Measurements from ENCODE around the gene GPBAR1. TPM values are rescaled to one million over a fixed set of nuclear protein-coding genes. Genes with fewer than 3 reads are reported as not detected.

GPBAR1 gene
- total RNA-seq, 1 donor, result 2.9 TPM

DNA sequence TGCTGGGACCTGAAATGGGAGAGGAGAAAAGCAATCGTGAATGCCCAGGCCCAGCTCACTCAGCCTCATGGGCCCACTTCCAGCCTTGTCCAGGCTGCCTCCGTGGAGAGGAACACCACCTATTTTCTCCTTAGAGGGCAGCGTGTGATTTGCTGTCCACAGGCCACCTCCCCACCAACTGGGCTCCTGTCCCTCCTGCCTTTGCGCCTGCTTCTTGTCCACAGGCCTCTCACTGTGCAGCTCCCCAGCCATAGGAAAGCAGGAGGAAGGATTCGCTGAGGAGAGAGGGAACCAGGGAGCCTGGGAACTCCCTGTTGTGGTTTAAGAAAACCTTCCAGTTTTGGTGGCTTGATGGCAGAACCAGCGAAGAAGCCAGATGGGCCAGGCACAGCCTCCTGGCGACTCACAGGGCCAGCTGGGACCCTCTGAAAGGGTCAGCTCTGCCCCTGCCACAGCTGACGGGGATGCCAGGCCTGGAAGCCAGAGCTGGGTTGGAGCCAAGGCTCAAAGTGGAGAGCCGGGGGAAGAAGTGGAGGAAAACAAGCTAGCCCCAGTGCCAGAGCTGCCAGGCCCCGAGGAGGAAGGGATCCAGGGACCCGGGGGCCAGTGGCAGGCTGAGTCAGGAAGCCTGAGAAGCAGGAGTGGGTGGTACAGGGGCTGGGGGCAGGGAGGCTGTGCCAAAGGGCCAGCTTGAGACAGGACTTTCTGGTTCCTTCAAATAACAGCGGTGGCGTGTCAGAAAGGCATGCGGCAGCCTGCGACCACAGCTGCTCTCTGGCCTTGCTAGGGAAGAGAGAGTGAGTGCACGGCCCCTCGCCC, 21.6 kb downstream of the GPBAR1 start:
- no peak overlapping the region for H3K4me3 ChIP-seq (ENCODE audit: low read length)
- no peaks in the 10 kb centered on the region for H3K27me3 ChIP-seq (ENCODE audit: insufficient read depth, low read length)
- H3K4me1 ChIP-seq (ENCODE audit: insufficient read depth, low read length), result peaks cover 49% of the 10 kb centered on the region
- H3K9me3 ChIP-seq (ENCODE audit: low read depth, low read length), result no peaks in the 10 kb centered on the region

DNA sequence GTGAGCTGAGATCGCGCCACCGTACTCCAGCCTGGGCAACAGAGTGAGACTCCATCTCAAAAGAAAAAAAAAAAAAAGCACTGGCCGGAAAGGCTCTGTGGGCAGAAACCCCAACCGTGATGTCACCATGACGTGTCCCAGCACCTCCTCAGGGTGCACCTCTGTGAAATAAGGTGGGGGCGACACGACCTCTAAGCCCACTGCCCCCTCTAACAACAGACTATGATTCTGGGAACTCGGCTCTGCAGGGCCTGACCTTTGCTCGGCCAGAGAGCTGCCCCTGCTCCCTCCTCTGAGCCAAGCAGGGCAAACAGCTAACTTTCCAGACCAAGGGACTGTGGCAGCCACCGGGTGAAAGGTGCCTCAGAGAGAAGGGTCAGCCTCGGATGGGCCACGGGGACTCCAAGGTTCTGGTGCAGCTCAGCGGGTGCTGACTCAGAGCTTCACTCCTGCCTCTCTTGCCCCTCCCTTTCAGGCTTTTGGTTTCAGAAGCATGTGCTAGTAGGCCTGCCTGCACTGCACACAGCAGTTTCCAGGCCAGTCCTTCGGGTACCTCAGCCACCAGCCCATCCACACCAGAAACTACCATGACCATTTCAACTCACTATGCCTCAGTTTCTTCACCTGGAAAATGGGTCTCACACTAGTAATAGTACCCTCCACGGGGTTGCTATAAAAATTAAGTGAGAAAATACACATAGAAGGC, 23.4 kb downstream of the GPBAR1 start:
- H3K4me1 ChIP-seq (ENCODE audit: insufficient read depth, low read length), result peaks cover 68% of the 10 kb centered on the region
- H3K27me3 ChIP-seq (ENCODE audit: insufficient read depth, low read length), result no peaks in the 10 kb centered on the region
- no peaks in the 10 kb centered on the region for H3K9me3 ChIP-seq (ENCODE audit: low read depth, low read length)
- H3K4me3 ChIP-seq (ENCODE audit: low read length), result no peak overlapping the region

DNA sequence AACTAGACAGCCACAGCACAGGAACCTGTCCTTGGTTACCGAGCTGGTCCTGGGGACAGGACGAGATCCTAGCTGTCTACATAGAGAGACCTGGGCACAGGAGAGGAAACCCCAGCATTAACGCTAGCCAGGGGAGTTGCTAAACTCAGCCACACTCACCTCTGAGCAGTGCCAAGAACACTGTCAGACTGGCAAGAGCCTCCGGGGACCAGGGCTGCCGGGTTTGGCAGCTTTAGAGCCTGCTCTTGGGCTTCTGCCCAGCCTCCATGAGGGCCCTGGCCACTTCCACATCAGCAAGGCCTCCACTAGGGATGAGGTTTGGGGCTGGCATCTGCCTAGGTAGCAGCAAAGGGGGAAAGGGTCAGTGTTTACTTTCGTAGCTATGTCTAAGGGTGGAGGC, 24.8 kb downstream of the GPBAR1 start:
- Histone ChIP-seq H3K4me1 (ENCODE audit: insufficient read depth, low read length) (peaks cover 81% of the 10 kb centered on the region), H3K4me3 (ENCODE audit: low read length) (no peak overlapping the region), H3K9me3 (ENCODE audit: low read depth, low read length) (no peaks in the 10 kb centered on the region), H3K27me3 (ENCODE audit: insufficient read depth, low read length) (no peaks in the 10 kb centered on the region)

DNA sequence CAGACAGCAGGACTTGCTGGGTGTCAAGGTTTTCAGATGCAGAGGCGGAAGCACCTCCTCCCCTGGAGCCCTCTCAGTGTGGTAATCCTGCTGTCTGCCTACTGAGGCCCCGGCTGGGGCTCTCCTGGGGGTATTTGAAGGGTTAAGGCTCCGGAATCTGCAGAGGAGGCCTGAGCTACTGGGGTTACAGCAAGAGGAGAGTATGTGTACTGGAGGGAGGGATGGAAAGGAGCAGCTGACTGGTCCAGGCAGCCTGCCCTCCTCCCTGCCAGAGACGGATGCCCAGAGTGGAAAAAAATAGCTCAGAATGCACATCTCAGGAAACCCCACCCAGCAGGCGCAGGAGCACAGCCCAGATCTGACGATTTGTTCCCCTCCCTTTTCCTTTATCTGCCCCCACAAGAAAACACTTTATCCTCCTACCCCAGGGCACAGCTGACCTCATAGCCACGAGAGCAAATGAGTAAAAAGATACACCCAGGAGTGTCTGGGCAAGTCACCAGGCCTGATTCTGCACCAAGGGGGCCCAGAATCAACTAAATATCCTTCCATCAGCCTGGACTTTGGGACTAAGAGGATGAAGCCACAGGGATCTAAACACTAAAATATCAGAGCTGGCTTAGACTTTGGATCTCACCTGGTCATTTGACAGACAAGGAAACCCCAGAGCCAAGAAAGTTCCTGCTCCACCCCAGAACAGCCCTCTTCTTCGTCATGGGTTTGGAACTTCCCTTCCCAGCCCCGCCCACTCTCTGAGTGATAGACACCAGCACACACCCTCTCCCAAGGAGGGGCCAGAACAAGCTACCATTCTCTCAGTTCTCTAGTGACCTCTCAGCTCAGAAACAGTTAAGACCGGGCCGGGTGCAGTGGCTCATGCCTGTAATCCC, 26.0 kb downstream of the GPBAR1 start:
- no peaks in the 10 kb centered on the region for H3K9me3 ChIP-seq (ENCODE audit: low read depth, low read length)
- no peaks in the 10 kb centered on the region for H3K27me3 ChIP-seq (ENCODE audit: insufficient read depth, low read length)
- H3K4me1 ChIP-seq (ENCODE audit: insufficient read depth, low read length), result peaks cover 92% of the 10 kb centered on the region
- H3K4me3 ChIP-seq (ENCODE audit: low read length), result peak overlapping the region; percentile 25

DNA sequence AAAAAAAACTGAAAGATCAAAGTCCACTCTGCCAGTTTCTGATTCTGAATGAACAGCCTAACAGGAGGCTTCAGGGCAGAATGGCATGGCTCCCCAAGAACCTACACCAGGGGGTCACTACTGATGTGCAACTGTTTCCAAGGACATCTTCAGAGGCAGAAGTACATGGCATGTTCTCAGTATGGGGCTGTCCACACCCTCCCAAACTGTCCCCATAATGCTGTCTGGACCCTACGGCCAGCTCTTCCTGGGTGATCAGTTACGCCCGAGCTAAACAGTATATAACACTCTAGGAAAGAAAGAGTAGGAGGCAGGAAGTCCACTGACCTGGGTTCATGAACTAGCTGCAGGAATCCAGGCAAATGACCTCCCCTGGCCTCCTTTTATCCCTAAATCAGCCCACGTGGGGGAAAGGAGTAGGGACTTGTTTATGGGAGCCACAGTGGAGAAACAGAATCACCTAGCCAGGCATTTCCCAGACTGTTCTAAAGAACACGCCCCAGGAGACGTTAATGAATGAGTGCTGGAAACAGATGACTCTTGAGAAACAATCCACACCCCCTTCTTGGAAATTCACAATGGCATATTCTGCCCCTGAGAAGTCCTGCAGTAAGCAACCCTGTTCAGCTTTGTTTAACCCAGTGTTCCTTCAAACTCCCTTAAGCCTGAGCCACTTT, 29.0 kb downstream of the GPBAR1 start:
- no peaks in the 10 kb centered on the region for H3K27me3 ChIP-seq (ENCODE audit: insufficient read depth, low read length)
- no peaks in the 10 kb centered on the region for H3K9me3 ChIP-seq (ENCODE audit: low read depth, low read length)
- peaks cover 93% of the 10 kb centered on the region for H3K4me1 ChIP-seq (ENCODE audit: insufficient read depth, low read length)
- peak overlapping the region; percentile 83 for H3K4me3 ChIP-seq (ENCODE audit: low read length)

DNA sequence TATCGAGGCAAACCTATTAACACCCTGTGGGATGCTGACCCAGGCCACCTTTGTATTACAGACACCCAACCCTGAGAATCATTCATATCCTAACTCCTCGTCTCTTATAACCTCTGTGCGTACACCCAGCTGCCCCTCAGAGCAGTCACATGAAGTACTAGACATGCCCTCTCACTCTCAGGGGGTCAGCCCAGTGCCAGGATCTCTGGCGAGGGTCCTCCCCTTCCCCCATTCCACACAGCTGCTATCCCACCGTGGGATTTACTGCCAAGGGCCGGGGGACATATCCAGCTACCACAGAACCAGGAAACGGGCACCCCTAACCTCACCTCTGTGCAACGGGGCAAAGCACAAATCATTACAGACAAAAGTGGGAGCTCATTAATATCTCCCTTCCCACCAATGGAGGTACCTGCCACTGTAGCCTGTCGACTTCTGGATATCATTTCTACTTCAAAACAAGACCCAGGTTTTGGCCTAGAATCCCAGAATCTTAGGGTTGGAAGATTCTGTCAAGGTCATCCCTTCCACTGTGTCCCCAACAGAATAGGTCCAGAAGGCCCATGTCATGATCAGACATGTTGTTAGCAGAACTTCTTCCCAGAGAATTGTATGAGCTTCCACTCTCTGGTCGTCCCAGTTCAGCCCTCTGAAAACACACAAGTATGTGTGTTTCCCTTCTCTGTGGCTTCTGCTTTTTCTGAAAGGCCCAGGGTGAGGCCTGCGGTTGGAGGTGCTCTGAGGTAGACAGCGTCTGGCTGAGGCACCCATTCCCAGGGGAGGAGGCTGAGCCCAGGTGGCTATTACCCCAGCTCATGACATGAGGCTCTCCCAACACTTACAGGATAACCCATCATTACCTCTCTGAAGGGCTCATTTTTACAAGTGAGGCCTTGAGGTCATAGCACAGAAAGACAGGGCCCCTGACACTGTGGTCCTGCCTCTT, 29.8 kb downstream of the GPBAR1 start:
- H3K4me3 ChIP-seq (ENCODE audit: low read length), result peak overlapping the region; percentile 83
- H3K4me1 ChIP-seq (ENCODE audit: insufficient read depth, low read length), result peaks cover 86% of the 10 kb centered on the region
- no peaks in the 10 kb centered on the region for H3K9me3 ChIP-seq (ENCODE audit: low read depth, low read length)
- H3K27me3 ChIP-seq (ENCODE audit: insufficient read depth, low read length), result no peaks in the 10 kb centered on the region

DNA sequence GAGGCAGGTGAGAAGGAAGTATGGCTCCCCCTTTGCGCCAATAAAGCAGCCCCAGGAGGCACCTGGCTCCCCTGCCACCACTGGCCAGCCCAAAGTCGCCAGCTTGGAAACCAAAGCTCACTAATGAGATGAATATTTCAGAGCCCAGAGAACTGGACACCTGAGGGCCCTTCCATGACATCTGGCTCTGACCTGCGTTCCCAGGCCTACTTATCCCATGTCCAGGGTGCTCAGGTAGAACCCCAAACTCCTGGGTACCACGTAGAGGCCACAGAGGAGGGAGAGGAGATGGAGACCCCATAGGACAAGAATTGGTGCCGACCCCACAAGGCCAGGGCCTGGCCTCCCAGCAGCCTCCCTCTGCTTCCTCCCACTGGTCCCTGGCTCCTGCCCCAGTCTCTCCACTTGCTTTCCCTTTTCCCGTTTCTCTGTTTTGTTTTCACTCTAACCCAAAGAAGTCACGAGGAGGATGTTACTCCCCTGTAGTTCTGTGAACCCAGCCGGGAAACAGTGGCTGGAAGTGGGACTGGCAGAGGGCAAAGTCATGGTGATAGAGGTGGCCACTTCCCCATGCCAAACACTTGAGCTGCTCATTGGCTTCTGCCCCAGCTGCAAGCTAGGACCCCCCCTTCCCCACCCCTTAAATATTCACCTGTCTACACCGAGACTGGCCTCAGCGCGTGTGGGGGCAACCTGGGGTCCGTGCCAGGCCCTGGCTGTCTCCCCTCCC, 30.7 kb downstream of the GPBAR1 start:
- Histone ChIP-seq H3K4me1 (ENCODE audit: insufficient read depth, low read length) (peaks cover 77% of the 10 kb centered on the region), H3K9me3 (ENCODE audit: low read depth, low read length) (no peaks in the 10 kb centered on the region), H3K4me3 (ENCODE audit: low read length) (peak overlapping the region; percentile 83), H3K27me3 (ENCODE audit: insufficient read depth, low read length) (no peaks in the 10 kb centered on the region)

DNA sequence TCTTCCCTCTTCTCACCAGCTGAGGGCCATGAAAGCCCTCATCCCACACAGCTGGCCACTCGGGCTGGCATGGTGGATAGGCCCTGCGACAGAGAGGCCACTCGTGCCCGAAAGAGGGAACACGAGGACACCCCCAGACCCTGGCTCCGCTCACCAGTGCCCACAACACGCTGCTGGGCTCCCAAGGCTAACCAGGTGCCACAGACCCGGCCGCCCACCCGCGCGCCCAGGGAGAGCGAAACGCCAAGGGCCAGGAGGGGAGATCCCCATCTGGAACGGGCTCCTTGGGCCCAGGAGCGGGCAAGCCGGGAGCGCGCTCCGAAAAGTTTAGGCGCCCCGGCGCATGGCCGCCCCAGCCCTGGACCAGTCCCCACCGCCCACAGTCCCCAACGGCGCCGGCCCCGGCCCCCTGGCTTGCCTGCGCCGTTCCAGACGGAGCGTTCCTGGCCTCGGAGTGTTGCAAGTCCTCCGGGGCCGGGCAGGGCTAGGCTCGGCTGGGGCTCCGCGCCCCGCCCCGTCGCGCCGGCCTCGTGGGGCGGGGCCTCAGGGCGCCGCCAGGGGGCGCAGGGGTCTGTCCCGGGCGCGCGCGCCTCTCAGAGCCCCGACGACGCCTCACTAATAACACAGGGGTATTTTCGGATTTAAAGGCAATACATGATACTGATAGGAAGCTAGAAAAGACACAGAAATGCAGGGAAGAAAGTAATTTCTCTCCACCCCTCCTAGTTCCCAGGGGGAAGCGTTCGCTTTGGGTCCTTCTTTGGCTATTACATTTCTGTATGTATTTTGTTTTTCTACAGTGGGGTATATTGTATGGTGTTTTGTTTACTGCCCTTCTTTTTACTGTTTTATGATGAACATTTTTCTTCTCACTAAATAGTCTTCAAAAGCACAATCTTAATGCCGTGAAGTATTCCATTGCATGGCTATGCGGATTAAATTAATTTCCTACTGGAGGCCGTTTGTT, 31.5 kb downstream of the GPBAR1 start, which contains the start of gene TMBIM1:
TSS of gene TMBIM1 (minus strand) at position 456 of the 967 bp plus-strand sequence. CDS start 10,362 bp downstream, outside the sequence.
- H3K27me3 ChIP-seq (ENCODE audit: insufficient read depth, low read length), result no peaks in the 10 kb centered on the region
- peak within 1 kb of the TSS; percentile 83 for H3K4me3 ChIP-seq (ENCODE audit: low read length)
- no peaks in the 10 kb centered on the region for H3K9me3 ChIP-seq (ENCODE audit: low read depth, low read length)
- H3K4me1 ChIP-seq (ENCODE audit: insufficient read depth, low read length), result peaks cover 69% of the 10 kb centered on the region

DNA sequence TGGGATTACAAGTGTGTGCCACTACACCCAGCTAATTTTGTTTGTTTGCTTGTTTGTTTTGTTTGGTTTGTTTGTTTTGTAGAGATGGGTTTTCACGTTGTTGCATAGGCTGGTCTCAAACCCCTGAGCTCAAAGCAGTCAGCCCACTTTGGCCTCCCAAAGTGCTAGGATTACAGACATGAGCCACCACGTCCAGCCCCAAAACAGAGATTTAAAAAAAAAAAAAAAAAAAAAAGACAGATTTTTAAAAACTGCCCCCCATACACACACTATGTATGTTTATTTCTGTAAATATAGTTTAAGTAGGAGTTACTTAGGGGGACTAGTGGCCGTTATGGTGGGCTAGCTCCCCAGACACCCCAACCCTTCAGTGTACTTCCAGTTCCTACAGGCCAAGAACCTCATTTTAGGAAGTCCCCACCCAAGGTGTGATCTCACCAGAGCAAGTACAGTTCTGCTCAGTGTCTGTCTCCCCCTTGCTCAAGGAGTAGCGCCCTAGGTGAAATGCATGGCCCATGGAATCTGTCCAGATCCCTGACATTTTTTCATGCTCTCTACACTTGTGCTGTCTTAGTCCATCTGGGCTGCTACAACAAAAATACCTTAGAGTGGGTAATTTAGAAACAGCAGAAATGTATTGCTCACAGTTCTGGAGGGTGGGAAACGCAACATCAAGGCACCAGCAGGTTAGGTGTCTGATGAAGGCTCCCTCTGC, 33.1 kb downstream of the GPBAR1 start:
- peaks cover 53% of the 10 kb centered on the region for H3K4me1 ChIP-seq (ENCODE audit: insufficient read depth, low read length)
- H3K9me3 ChIP-seq (ENCODE audit: low read depth, low read length), result no peaks in the 10 kb centered on the region
- no peaks in the 10 kb centered on the region for H3K27me3 ChIP-seq (ENCODE audit: insufficient read depth, low read length)
- no peak overlapping the region for H3K4me3 ChIP-seq (ENCODE audit: low read length)

DNA sequence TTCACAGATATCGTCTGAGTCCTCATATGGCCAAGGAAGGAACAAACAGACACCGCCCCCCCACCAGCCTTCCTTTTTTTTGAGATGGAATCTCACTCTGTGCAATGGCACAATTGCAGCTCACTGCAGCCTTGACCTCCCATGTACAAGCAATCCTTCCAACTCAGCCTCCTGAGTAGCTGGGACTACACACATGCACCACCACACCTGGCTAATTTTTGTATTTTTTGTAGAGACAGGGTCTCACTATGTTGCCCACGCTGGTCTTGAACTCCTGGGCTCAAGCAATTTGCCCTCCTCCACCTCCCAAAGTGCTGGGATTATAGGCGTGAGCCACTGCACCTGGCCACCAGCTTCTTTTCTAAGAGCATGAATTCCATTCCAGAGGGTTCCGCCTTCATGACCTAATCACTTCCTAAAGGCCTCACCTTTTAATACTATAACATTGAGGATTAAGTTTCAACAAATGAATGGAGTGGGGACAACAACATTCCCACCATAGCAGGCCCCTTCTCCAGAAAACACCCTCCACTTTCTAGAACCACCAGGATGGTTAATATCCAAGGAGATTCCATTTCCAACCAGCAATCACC, 33.7 kb downstream of the GPBAR1 start:
- H3K27me3 ChIP-seq (ENCODE audit: insufficient read depth, low read length), result no peaks in the 10 kb centered on the region
- H3K9me3 ChIP-seq (ENCODE audit: low read depth, low read length), result no peaks in the 10 kb centered on the region
- no peak overlapping the region for H3K4me3 ChIP-seq (ENCODE audit: low read length)
- peaks cover 47% of the 10 kb centered on the region for H3K4me1 ChIP-seq (ENCODE audit: insufficient read depth, low read length)

DNA sequence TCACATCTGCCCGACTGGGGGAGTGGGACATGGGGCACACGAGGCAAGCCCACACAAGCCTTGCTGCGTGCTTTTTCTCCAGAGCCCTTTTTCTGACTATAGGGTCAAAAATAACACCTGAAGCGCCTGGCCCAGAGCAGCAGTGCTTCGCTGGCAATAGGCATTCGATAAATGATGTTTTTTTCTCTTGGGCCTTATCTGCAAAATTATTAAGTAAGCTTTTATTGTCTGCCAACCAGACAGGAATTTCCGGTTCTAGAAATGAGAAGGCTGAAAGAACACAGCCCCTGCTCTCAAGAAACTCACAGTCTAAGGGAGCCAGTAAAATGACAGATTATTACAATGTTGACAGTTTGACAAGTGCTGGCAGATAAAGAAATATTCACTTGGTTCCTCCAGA, 34.2 kb downstream of the GPBAR1 start:
- Histone ChIP-seq H3K4me1 (ENCODE audit: insufficient read depth, low read length) (peaks cover 42% of the 10 kb centered on the region), H3K27me3 (ENCODE audit: insufficient read depth, low read length) (no peaks in the 10 kb centered on the region), H3K4me3 (ENCODE audit: low read length) (no peak overlapping the region), H3K9me3 (ENCODE audit: low read depth, low read length) (no peaks in the 10 kb centered on the region)
